DMS79 (cell line): Measurements from ENCODE around the gene MAP3K4.

Source experiments
- DNase-seq: peaks from one replicate; lab custom pipeline; 2025; lab: John Stamatoyannopoulos, UW

MAP3K4 gene

DNA sequence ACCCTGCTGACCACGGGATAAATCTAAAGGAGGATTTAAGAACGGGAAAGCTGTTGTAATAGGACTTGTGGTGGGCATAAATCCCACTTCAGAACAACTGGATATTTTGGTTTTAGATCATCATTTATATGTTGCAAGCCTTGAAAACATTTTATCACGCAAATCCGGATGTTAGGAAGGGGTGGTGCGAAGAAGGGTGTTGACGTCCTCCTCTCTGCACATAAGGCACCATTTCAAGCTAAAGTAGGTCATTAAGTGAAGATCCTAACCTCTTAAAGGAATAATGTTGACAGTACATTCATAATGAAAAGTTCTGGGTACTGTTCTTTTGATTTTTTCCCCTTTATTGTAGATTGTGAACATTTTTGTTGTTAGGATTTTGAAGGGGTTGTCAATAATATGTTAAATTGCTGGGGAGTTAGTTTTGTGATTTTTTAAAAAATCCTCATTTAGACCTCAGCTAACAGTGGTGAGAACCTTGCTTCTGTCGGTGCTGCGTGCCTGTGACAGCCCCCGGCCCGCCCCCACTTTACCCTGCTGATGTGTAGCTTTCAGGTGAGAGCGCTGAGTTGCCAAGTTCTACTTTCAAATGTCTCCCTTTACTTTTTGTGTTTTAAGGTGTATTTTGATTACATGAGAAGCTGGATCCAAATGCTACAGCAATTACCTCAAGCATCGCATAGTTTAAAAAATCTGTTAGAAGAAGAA is 88.8 kb downstream of the MAP3K4 start:
- no peak for DNase-seq

DNA sequence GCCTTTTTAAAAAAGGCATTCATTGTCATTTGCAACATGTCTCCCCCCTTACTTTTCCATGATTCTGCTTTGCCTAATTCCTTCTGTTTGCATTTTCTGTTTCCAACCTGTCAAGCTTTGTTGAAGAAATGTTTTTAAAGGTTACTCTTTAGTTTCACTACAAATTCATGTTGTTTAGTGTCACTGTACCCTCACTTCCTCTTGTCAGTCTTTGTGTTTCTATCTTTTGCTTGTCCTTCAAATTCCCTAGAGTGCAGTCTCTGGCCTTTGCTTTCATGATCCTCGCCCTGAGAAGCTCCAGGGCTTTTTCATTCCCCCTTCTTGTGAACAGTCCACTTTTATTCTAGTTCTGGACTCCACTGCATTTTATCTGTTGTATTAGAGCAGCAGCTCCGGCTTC is 90.6 kb downstream of the MAP3K4 start:
- no peak for DNase-seq

DNA sequence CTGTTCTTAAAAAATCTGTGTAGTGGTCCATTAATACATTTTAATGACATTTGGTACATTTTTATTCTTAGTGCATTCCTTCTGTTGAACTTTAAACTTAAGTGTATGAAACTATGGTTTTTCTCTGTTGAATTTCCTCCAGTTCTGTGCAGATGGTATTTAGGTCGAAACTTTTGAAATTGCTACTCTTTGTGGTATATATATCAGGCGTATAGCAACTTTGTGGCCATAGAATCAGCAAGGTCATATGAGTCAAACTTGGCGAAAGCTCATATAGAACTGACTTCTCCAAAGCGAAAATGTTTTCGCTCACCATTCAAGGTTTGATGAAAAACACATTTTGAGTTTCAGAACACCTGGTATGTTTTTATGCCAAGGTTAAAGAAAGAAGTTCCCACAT is 93.7 kb downstream of the MAP3K4 start:
- no peak for DNase-seq

DNA sequence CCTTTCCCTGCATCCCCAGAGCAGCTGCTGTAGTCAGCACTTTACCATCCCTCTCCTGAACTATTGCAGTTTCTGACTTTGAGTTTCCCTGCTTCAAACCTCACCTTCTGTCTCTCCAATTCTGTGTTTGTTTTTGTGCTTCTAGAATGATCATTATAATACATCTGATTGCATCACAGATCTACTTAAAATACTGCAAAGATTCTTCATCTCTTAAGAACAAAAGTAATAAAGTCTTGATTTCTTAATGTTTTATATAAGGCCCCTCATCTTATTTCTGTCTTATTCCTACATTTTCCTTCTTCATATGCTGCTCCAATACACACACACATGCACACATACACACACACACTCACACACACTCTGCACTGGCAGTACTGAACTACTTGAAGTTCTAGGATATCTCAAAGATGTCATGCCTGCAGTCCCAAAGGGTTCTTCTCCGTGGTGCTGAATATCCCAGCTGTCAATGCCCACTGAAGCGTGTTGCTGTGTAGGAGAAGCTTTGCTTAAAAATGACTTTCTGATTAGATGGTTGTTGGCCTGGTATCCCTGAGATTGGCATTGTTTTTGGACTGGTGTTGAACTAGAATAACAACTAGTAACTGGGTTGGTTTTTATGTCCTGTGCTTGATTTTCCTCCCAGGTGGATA is 97.2 kb downstream of the MAP3K4 start:
- DNase-seq = no peak

DNA sequence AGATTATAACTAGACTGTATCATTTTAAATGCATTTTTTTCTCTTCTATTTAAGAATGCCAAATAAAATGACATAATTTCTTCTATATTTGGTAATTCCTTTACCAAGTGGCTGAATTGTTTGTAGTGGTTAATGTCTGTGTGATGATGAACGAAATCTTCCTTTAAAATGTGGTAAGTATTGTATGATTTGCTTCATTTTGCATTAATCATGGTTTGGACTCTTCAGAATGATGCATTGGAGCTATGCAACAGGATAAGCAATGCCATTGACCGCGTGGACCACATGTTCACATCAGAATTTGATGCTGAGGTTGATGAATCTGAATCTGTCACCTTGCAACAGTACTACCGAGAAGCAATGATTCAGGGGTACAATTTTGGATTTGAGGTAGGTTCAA is 99.6 kb downstream of the MAP3K4 start:
- DNase-seq = no peak

DNA sequence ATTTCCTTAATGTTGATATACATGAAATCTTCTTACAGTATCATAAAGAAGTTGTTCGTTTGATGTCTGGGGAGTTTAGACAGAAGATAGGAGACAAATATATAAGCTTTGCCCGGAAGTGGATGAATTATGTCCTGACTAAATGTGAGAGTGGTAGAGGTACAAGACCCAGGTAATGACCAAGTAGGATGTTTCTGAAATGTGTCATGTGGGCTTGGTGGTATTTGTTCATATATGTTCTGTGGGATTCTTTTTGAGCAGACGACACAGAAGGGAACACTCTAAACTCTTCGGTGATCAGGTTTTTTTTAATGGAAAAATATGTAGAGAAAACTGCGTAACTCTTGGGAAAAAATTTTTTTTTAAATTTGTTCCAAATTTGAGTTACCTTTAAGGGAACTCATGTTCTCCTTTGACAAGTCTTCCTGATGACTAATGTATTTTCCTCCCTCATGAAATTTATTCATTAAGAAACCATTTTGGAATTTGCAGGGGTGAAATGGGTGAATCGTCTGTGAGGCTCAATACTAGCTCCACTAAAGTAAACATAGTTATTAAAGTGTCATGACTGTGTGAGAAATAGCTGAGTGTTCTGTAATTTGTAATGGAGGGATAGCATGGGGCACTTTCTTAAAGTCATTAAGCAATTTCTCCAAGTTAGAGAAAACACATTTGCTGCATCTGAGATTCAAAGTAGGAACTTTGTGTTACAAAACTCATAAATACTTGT is 100.6 kb downstream of the MAP3K4 start:
- DNase-seq = no peak

DNA sequence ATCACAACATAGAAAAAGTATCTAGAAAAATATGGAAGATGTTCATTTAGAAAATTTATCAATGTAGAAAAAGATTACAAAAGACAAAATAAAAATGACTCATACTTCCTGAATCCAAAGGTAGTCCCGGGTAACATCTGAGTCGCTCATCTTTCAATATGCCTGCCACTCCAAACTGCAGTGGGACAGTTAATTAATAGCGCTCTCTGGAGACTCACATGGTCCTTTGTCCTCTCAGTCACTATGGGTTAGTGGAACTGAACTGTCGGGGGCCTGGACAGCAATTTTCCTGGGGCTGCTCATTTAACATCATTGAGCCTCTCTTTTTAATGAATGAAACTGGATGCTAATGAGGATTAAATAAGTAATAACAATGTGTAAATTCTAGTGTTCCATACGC is 103.4 kb downstream of the MAP3K4 start:
- DNase-seq = no peak

DNA sequence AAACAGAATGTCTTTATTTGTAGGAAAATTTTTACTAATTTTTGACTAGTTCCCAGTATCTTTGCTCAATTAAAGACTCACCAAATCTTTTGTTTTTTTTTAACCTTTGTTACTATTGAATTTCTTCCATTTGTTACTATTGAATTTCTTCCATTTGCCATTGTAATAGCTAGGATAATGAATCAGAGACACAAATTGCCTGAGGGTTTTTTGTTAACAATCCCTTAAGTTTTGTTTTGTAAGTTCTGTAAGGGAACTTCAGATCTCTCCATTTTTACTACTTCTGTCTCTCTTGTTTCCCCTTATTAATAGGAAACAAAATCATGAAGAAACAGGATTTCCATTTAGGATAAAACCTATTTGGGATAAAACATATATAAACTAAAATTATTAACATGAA is 104.3 kb downstream of the MAP3K4 start:
- no peak for DNase-seq

DNA sequence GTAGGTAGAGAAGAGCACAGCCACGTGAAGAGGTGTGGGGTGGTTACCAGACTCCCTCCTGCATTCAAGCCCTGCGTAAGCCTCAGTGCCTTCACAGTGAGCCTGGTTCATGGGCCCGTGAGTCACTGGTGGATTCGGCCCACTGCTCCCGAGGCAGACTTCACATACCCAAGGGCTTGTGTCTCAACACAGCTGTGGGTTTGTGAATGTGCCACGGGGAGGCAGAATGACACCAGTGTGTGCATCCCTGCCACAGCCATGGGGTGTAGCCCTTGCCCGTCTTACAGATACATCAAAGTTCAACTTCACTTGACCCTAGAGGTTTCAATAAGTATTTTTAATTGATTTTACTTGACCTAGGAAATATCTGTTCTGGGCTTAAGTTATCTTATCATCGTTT is 108.5 kb downstream of the MAP3K4 start:
- DNase-seq = no peak

DNA sequence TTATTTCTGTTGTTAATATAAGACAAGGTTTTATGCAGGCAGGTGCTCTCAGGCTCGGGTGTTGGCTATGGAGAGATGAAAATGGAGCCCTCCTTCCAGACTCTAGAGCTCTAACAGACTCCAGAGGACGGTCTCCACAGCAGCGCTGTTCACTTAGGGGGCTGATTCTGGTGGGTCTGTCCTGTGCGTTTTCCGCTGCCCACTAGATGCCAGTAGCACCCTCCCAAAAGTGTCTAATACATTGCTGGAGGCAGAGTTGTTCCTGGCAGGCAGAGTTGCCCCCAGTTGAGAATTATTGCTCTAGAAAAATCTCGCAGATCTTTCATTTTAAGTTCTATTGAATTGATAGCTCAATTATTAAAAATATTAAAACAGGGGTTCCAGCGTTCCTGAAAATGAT is 109.9 kb downstream of the MAP3K4 start:
- no peak for DNase-seq

DNA sequence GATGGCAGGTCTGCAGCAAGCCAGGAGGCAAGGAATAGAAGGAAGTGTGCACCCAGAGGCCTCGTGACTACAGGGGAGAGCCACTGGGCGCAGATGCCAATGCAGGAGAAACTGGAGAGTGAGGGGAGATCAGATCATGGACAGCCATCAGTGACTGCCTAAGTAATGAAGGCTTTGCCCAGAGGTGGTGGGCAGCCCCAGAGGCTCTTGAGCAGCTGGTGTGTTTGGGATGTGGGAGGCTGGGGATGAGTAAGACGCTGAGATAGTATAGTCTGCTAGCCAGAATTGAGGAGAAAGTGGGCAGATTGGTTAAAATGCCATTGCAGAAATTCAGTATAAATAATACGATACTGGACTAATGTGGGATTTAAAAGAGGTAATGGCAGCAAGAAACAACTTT is 111.9 kb downstream of the MAP3K4 start:
- no peak for DNase-seq

DNA sequence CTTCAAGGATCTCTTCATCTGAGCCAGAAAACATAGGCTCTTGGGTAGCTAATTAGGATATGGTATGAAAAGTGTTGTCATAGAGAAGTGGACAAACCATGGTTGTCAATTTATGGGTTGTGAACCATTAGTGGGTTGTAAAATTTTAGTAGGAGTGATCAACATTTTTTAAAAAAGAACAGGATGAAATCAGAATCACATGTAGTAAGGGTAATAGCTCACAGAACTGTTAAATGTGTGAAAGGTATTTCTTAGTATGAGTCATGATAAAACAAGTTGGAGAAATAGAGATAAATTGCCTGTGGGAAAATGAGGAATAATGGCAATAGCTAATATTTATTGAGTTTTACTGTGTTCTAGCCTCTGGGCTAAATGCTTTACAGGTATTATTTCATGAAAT is 113.4 kb downstream of the MAP3K4 start:
- DNase-seq = no peak

DNA sequence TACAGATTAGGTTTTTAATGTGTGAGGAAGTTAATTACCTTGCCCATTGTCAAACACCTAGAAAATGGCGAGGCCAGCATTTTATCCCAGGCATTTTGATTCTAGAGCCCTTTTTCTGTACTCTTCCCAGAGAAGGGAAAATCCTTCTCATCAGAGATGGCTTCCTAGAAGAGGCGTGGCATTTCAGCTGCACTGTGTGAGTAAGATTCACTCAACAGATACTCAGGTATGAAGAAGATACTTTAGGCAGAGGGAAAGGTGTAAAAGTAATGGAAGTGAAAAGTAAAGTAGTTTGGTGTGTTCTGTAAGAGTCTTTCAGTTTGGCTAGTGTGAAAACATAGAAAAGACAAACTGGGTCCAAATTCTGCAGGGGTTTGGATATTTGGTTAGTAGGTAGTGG is 113.8 kb downstream of the MAP3K4 start:
- DNase-seq = no peak

DNA sequence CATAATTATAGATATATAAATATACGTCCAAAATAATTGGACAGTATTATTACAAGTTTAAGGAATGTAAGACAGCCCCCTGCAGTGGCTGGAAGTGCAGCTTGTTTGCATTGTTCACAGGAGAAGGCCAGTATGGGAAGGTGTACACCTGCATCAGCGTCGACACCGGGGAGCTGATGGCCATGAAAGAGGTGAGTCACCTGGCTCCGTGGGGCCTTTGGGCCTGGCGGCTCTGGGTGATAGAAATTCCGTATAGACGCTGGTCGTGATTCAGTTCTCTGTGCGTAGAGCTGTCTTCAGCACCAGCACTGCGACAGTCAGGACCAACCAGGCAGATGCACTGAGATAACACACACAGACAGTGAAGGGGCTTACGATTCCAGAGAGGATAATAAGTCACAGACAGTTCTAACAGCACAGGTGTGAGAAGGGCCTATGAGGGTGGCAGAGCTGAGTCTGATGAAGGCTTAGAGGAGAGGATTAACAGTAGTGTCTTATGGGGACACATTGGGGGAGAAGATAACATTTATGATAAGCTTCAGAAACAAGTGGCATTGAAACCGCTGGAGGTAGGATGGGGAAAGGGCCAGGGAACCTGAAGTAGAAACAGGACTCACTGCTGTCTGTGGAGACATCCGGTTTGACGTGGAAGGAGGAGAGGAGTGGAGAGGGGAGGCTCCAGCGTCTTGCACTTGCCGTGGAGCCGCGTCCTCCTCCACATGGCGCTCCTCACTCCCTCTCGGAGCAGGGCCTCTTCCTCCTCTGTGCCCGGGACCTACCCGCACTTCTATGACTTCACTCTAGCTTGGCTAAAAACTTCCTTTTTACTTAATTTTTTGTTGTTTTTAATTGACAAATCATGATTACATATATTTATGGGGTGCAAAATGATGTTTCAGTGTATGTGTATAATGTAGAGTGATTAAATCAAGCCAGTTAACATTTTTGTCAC is 116.5 kb downstream of the MAP3K4 start:
- no peak for DNase-seq

DNA sequence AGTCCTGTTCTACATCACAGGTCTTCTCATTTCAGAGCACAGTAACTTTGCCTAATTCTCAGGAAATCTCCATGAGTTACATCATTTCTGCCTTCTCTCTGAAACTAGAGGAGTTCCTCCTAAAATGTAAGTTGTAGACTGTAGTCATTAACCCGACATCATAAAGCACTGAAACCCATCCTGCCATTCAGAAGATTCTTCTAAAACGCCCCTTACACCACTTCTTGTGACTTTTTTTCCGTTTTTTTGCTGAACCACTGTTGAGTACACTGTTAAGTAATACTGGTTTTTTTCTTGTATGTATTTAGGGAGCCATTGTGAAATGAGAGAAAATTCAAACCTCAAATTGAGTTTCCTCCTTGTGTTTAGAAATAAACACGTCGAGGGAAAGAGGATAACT is 117.3 kb downstream of the MAP3K4 start:
- DNase-seq = no peak

DNA sequence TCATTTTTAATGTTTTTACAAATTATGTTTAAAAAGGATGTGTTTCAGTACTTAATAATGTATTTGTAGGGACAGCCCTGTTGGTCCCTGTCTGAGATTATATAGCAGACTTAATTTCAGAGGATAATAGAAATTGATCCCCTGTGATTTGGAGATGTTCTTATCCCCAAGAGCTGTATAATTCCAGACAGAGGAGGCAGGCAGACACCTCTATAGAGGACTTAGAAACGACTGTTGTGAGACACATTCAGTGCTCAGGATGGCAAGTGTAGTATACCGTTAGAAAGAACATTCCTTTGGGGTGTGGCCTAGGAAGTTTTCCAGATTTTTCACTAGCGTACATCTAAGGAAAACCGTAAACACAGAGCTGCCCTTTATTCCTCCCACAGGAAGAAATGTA is 117.8 kb downstream of the MAP3K4 start:
- no peak for DNase-seq

DNA sequence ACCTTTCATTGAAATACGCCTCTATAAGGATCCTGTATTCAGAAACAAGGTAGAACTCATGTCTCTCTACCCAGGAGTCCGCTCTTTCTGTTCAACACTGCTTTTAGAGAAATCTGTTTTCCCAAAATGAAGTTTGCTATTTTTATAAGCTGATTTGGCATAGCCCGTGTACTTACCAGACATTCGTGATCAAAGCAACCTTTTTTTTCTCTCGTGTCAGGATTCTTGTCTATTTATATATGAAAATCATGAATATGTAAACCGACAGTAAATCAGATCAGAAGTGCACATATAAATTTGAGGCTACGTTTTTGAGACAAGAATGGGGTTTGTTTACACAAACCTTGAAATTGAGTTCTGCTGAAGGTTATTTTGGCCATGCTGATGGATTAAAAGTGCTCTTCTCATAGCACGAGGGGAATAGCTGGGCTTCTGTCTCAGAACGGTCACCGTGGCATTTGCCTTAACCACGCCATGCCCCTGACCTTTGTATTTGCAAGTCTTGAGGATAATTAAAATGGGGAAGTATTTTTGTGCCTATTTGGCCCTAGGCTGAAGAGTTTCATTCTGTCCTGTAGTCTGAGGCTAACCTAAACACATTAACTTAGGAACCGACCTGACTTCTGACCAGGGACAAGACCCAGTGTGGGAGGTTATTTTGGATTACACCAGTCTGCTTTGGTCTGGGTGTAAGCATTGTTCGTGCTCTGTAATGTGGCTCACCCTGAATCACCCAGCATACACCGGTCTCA is 118.6 kb downstream of the MAP3K4 start:
- no peak for DNase-seq

DNA sequence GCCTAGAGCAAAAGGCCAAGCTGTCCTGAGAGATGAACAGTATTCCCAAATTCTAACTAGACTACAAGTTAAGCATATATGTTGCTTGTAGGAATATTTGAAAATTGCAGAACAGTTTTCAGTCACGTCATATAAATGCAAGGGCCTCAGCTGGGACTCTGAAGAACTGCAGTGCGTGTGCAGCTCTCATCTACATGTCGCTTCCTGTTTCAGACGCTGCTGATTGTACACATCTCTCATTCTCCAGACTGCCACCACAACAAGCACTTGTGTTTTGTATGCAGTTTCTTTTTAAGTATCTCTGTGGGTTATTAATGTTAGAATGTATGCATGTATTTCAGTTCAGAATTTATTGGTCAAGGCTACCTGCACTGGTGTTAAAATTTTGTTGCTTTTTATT is 119.7 kb downstream of the MAP3K4 start:
- DNase-seq = no peak

DNA sequence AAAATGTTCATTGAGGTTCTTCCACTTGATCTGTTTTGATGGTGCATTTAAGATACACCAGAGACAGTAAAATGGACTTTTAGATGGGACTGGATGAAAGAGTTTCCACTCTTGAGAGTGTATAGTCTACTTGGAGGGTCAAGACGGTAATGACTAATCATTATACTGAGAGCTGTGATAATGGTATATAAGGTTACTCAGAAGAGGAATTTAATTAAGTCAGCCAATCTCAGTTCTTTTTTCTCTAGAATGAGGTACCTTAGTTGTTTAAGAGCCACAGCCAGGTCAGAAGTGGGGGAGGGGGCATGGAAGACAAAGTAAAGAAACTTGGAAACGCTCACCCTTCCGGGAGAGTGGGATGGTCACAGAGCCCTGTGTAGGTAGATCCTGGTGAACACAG is 123.9 kb downstream of the MAP3K4 start:
- no peak for DNase-seq

DNA sequence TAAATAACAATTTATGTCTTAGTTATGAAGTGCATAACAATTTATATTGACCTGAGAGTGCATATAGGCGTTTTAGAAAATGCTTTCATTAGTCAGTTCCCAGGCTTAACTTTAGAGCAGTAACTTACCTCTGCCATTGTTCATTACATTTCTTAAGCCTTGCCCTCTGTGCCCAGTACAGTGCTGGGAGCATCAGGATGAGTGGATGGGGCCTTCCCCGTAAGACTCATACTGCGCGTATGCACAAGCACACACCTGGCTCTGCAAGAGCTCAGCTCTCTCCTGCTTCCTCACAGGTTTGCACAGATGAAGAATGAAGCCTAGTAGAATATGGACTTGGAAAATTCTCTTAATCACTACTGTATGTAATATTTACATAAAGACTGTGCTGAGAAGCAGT is 125.0 kb downstream of the MAP3K4 start:
- no peak for DNase-seq

DNA sequence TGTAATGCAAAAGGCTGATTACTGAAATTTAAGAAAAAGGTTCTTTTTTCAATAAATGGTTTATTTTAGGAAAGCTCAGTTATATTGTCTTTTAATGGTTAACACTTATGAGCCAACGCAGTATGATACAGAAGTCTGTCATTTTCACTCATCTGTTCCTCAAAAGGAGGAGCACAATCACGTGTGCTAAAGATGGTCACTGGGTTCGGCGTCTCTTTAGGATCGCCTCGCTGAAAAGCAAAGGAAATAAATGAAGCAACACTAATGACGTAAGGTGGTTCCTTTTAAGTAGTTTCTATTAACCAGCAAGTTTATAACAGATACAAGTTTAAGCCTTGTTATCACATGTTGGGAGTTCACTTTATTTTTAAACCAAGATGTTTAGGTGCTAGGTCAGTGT is 125.7 kb downstream of the MAP3K4 start:
- no peak for DNase-seq

DNA sequence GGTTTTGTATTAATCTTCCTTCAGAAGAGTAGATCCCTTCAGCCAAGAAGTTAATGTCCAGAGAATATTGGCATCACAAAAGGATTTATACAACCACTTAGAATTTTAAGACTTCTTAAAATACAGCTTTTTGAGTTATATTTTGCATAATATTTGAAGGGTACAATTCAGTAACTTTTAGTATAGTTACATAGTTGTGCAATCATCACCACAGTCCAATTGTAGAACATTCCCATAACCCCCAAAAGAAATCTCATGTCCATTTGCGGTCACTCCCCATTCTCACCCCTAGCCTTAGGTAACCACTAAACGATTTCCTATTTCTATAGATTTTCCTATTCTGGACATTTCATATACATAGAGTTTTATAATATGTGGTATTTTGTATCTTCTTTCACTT is 126.4 kb downstream of the MAP3K4 start:
- DNase-seq = no peak
